ENCODE results near the gene ZBTB11. TPM values are rescaled to one million over a fixed set of nuclear protein-coding genes. Genes with fewer than 3 reads are reported as not detected.
"Not testable (repeated sequence)": the region's sequence is repeated elsewhere in the genome, so short reads cannot be mapped to it uniquely, and the experiment has no call there.

Gene ZBTB11
- total and polyA plus RNA-seq, 8 donors, result 2.8 to 31.2 (median 9.2) TPM

DNA sequence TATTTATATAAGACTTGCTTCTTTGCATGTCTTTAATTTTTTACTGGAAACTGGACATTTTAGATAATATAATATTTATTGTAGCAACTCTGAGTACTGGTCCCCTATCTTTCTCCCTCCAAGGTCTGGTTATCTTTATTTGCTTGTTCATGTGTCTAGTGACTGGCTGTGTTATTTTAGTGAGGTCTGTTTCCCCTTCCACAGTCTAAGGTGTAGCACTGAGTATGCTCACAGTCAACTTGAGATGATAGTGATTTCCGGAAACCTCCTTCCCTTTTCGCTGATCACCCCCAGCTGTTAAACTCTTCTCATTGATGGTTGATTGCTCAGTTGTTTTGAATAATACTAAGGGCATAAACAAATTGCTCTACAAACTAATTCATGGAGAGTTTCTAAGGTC, 65.9 kb downstream of the ZBTB11 start:
- intact Hi-C loops (cut with DNase I; ENCODE audit: low total_unique reads), result no loop called here

DNA sequence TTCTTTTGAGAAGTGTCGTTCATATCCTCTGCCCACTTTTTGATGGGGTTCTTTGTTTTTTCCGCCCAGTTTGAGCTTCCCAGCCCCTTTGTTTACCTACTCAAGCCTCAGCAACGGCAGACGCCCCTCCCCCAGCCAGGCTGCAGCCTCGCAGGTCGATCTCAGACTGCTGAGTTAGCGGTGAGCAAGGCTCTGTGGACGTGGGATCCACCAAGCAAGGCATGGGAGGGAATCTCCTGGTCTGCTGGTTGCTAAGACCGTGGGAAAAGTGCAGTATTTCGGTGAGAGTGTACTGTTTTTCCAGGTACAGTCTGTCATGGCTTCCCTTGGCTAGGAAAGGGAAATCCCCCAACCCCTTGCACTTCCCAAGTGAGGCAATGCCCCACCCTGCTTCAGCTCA, 71.5 kb downstream of the ZBTB11 start:
- H3K27ac ChIP-seq; H3K27me3 ChIP-seq; intact Hi-C loops (cut with DNase I; ENCODE audit: low total_unique reads); H3K4me1 ChIP-seq; DNase-seq; H3K36me3 ChIP-seq; H3K4me3 ChIP-seq; H3K9me3 ChIP-seq: not testable (repeated sequence)
- WGBS, 5 donors, result 64 to 74% (median 66%) methylated on average over 10 of the region's 10 CpGs

More for the DNA sequence above, 65.9 kb downstream of the ZBTB11 start:
- Histone ChIP-seq H3K4me3 (no peak overlapping the region), H3K36me3 (no peaks in the 10 kb centered on the region), H3K27ac (no peak overlapping the region), H3K9me3 (no peaks in the 10 kb centered on the region), H3K27me3 (no peaks in the 10 kb centered on the region), H3K4me1 (no peaks in the 10 kb centered on the region)
- WGBS, 5 donors, result 70 to 83% (median 78%) methylated on average over 2 of the region's 2 CpGs
- no peak for TF ChIP-seq POLR2A (IDR thresholded peaks at IDR 0.05)
- TF ChIP-seq POLR2AphosphoS5 (IDR thresholded peaks at IDR 0.05), result no peak
- TF ChIP-seq, protein P1, sequence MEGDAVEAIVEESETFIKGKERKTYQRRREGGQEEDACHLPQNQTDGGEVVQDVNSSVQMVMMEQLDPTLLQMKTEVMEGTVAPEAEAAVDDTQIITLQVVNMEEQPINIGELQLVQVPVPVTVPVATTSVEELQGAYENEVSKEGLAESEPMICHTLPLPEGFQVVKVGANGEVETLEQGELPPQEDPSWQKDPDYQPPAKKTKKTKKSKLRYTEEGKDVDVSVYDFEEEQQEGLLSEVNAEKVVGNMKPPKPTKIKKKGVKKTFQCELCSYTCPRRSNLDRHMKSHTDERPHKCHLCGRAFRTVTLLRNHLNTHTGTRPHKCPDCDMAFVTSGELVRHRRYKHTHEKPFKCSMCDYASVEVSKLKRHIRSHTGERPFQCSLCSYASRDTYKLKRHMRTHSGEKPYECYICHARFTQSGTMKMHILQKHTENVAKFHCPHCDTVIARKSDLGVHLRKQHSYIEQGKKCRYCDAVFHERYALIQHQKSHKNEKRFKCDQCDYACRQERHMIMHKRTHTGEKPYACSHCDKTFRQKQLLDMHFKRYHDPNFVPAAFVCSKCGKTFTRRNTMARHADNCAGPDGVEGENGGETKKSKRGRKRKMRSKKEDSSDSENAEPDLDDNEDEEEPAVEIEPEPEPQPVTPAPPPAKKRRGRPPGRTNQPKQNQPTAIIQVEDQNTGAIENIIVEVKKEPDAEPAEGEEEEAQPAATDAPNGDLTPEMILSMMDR (IDR thresholded peaks at IDR 0.05), result no peak
- no peak for TF ChIP-seq EP300 (IDR thresholded peaks at IDR 0.05)
- no peak for DNase-seq

DNA sequence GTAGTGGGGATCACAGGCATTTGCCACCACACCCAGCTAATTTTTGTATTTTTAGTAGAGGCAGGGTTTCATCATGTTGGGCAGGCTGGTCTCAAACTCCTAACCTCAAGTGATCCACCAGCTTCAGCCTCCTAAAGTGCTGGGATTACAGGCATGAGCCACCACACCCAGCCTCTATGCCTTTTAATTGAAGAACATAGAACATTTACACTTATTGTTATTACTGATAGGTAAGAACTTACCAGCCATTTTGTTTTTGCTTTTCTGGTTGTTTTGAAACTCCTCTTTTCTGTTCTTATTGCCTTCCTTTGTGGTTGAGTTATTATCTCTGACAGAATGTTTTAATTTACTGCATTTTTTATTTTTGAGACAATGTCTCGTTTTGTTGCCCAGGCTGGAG, 73.7 kb downstream of the ZBTB11 start:
- TF ChIP-seq POLR2AphosphoS5 (IDR thresholded peaks at IDR 0.05) (no peak), EP300 (IDR thresholded peaks at IDR 0.05) (no peak), POLR2A (IDR thresholded peaks at IDR 0.05) (no peak)
- TF ChIP-seq, protein P1 (IDR thresholded peaks at IDR 0.05), result no peak
- no peaks in the 10 kb centered on the region for H3K27me3 ChIP-seq
- intact Hi-C loops (cut with DNase I; ENCODE audit: low total_unique reads), result no loop called here
- H3K4me3 ChIP-seq, result no peak overlapping the region
- H3K9me3 ChIP-seq, result no peaks in the 10 kb centered on the region
- H3K4me1 ChIP-seq, result no peaks in the 10 kb centered on the region
- peaks cover 0 to 6% (median 0%) of the 10 kb centered on the region in 4 donors for H3K36me3 ChIP-seq
- H3K27ac ChIP-seq, result no peak overlapping the region
- DNase-seq, result no peak
- 96 to 100% (median 100%) methylated on average over 1 of the region's 1 CpG for WGBS, 5 donors

DNA sequence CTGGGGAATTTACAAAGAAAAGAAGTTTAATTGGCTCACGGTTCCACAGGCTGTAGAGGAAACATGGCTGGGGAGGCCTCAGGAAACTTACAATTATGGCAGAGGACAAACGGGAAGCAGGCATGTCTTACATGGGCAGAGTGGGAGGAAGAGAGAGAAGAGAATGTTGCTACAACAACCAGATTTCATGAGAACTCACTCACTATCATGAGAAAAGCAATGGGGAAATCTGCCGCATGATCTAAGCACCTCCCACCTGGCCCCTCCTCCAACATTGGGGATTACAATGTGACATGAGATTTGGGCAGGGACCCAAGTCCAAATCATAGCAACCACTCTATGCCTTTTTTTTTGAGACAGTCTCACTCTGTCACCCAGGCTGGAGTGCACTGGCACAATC, 74.2 kb downstream of the ZBTB11 start:
- H3K27ac ChIP-seq, result no peak overlapping the region
- H3K9me3 ChIP-seq, result no peaks in the 10 kb centered on the region
- WGBS, 5 donors, result 88 to 97% (median 91%) methylated on average over 3 of the region's 3 CpGs
- TF ChIP-seq EP300 (IDR thresholded peaks at IDR 0.05) (no peak), POLR2A (IDR thresholded peaks at IDR 0.05) (no peak), POLR2AphosphoS5 (IDR thresholded peaks at IDR 0.05) (no peak)
- TF ChIP-seq, protein P1 (IDR thresholded peaks at IDR 0.05), result no peak
- DNase-seq, result no peak
- H3K36me3 ChIP-seq, result peaks cover 0 to 8% (median 0%) of the 10 kb centered on the region in 4 donors
- H3K4me1 ChIP-seq, result no peaks in the 10 kb centered on the region
- no peaks in the 10 kb centered on the region for H3K27me3 ChIP-seq
- no peak overlapping the region for H3K4me3 ChIP-seq
- intact Hi-C loops (cut with DNase I; ENCODE audit: low total_unique reads), result no loop called here

Small RNA genes within 50 kb of the gene (small RNA-seq; reads per million reads assigned to genes)
- gene RF00019, result 0 reads per million in 4 donors
- gene RNU6-1256P, result 0 reads per million in 4 donors
- 0.14 to 0.77 (median 0.17) reads per million in 4 donors for gene RNY1P12

Other genes with a start within 250 kb of the ZBTB11 start
- gene SENP7, start 163.9 kb downstream of the ZBTB11 start, total RNA-seq, result 10 to 100 TPM in 4 of 5 donors, 1 to 10 TPM in 1; 1.4 to 93.1 (median 29.8) TPM
- 1 to 10 TPM; 3.1 to 7.3 (median 3.8) TPM for gene SENP7, start 163.9 kb downstream of the ZBTB11 start, polyA plus RNA-seq
- 10 to 100 TPM in 2 of 5 donors, 1 to 10 TPM in 3; 1.4 to 33.6 (median 4.1) TPM for gene TRMT10C, start 115.3 kb downstream of the ZBTB11 start, total RNA-seq
- gene TRMT10C, start 115.3 kb downstream of the ZBTB11 start, polyA plus RNA-seq, result 10 to 100 TPM; 13.1 to 16.8 (median 15.3) TPM
- gene PCNP, start 103.0 kb downstream of the ZBTB11 start, total RNA-seq, result 100 to 1,000 TPM in 1 of 5 donors, 10 to 100 TPM in 4; 21.7 to 163 (median 88.1) TPM
- gene PCNP, start 103.0 kb downstream of the ZBTB11 start, polyA plus RNA-seq, result 100 to 1,000 TPM in 1 of 3 donors, 10 to 100 TPM in 2; 81.9 to 160 (median 86.7) TPM
- gene RPL24, start 9.6 kb upstream of the ZBTB11 start, total RNA-seq, result 1,000 to 10,000 TPM in 3 of 5 donors, 100 to 1,000 TPM in 2; 461 to 3,349 (median 1,224) TPM
- 1,000 to 10,000 TPM; 2,450 to 3,453 (median 2,754) TPM for gene RPL24, start 9.6 kb upstream of the ZBTB11 start, polyA plus RNA-seq
- gene CEP97, start 47.5 kb upstream of the ZBTB11 start, total RNA-seq, result 10 to 100 TPM in 2 of 5 donors, 1 to 10 TPM in 3; 1.4 to 19.6 (median 7.6) TPM
- 1 to 10 TPM in 1 of 3 donors, under 1 TPM in 2; 0.31 to 1.2 (median 0.98) TPM for gene CEP97, start 47.5 kb upstream of the ZBTB11 start, polyA plus RNA-seq
- gene NXPE3, start 102.1 kb upstream of the ZBTB11 start, total RNA-seq, result 10 to 100 TPM in 3 of 5 donors, 1 to 10 TPM in 1, under 1 TPM in 1; 0.58 to 43.2 (median 10.1) TPM
- gene NXPE3, start 102.1 kb upstream of the ZBTB11 start, polyA plus RNA-seq, result 1 to 10 TPM; 2.2 to 3.7 (median 3.1) TPM
- 100 to 1,000 TPM in 2 of 5 donors, 10 to 100 TPM in 3; 37.1 to 199 (median 84.0) TPM for gene NFKBIZ, start 172.4 kb upstream of the ZBTB11 start, total RNA-seq
- 10 to 100 TPM; 11.5 to 21.1 (median 14.4) TPM for gene NFKBIZ, start 172.4 kb upstream of the ZBTB11 start, polyA plus RNA-seq

Data from stomach (tissue), 9 donors.